ENCODE data around the gene SHD.

SHD gene

DNA sequence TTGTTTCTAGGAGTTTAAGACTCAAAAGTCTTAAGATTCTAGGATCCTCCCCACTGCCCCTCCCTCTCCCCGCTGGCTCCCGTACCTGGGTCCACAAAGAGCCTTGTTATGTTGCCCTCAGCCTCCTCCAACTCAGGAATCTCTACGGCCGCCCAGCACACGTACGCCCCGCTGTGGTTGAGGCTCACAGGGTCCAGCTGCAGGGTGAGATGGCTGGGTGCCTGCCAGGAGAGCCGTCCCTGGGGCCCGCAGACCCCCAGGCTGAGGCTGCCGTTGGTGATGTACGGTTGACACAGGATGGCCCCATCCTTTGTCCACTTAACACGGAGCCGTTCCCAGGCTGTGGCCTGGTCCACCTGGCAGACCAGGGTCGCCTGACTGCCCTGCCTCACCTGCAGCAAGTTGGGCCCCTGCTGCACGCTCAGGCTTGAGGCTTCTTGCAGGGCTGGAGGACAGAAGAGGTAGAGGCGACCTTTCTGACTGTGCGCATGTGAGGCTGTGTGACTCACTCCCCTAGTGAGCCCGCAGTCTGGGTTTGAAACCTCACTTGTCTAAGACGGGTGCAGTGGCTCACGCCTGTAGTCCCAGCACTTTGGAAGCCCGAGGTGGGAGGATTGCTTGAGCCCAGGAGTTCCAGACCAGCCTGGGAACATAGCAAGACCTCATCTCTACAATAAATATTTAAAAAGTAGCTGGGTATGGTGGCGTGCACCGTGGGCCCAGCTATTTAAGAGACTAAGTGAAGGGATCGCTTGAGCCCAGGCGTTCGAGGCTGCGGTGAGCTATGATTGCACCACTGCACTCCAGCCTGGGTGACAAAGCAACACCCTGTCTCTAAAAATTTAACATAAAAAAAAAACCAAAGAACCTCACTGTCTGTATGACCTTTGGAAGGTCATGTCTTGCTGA, 19.1 kb downstream of the SHD start:
- peaks cover 12% of the 10 kb centered on the region for H3K36me3 Mint-ChIP-seq
- CTCF ChIA-PET, result interaction anchor here (0.9 to 1.1 kb wide), 2 partner anchors 30 to 55 kb away, joined by 3 read pairs; no protein-coding TSS in a partner anchor
- no peak overlapping the region for H3K4me3 Mint-ChIP-seq
- no peaks in the 10 kb centered on the region for H3K9me3 Mint-ChIP-seq
- DNase-seq, result no peak
- H3K27ac Mint-ChIP-seq, result peak overlapping the region; percentile 40
- peaks cover 40% of the 10 kb centered on the region for H3K4me1 Mint-ChIP-seq
- H3K27me3 Mint-ChIP-seq, result no peaks in the 10 kb centered on the region

DNA sequence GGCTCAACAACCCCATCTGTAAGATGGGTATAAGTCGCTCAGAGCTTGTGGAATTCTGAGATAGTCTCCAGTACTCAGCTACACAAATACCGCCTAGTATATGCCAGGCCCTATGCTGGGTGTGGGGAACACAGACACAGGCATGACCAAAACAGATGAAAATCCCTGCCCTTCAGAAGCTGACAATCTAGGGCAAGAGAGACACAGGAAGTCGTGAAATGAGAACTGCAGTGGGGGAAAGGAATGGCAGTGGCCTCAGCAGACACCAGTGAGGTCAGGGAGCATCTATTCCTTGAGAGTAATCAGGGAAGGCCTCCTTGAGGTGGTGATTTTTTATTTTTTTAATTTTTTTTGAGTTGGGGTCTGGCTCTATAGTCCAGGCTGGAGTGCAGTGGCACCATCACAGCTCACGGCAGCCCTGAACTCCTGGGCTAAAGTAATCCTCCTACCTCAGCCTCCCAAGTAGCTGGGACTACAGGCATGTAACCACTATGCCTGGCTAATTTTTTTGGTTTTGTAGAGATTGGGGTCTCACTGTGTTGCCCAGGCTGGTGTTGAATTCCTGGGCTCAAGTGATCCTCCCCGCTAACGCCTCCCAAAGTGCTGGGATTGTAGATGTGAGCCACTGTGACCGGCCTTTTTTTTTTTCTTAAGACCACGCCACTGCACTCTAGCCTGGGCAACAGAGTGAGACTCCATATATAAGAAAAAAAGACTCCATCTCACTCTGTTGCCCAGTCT, 19.9 kb downstream of the SHD start:
- CTCF ChIA-PET, result interaction anchor here (0.9 kb wide), 1 partner anchor 54 kb away, joined by 3 read pairs; no protein-coding TSS in a partner anchor
- no peak for DNase-seq
- Mint-ChIP-seq H3K36me3 (peaks cover 12% of the 10 kb centered on the region), H3K9me3 (no peaks in the 10 kb centered on the region), H3K4me3 (peak overlapping the region; percentile 29), H3K27me3 (no peaks in the 10 kb centered on the region), H3K4me1 (peaks cover 47% of the 10 kb centered on the region), H3K27ac (peak overlapping the region; percentile 40)

DNA sequence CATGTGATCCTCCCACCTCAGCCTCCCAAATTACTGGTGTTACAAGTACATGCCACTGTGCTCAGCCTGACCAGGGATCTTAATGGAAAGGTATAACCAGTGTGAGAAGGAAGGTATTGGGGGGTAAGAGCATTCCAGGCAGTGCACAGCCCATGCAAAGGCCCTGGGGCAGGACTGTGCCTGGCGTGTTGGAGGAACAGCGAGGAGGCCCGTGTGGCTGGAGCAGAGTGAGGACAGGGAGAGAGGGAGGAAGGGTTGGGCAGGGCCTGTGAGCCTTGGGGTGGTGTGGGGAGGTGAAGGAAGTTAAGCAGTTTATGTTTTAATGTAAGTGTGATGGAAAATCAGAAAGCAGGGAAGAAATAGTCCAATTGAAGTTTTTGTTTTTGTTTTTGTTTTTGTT, 21.5 kb downstream of the SHD start:
- Mint-ChIP-seq H3K36me3 (peaks cover 6% of the 10 kb centered on the region), H3K27ac (peak overlapping the region; percentile 94), H3K9me3 (no peaks in the 10 kb centered on the region), H3K4me3 (peak overlapping the region; percentile 84), H3K4me1 (peaks cover 55% of the 10 kb centered on the region), H3K27me3 (no peaks in the 10 kb centered on the region)
- no peak for DNase-seq
- CTCF ChIA-PET, result no interaction called here

DNA sequence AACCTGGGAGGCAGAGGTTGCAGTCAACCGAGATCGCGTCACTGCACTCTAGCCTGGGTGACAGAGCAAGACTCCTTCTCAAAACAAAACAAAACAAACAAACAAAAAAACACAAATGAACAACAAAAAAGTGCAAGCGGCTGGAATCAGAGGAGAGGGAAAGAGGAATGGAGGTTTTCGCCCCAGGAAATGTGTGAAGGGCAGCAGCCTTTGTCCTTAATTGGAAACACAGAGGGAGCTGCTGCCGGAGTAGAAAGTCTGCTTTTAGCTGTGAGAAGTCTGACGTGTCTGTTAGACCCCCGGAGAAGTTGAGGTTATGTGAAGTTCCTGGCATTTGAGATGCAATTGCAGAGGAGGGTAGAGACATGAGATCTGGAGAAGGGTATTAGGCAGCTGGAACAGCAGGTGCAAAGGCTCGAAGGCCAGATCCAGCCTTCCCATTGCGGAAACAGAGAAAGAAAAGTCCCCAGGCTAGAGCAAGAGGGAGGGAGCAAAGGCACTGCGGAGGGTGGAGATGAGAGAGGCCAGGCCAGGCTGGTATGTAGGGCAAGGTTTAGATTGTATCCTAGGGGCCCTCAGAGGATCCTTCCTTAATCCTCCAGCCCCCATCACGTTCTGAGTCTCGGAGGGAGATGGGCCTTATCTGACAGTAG, 22.6 kb downstream of the SHD start:
- H3K4me1 Mint-ChIP-seq, result peaks cover 57% of the 10 kb centered on the region
- H3K36me3 Mint-ChIP-seq, result peaks cover 6% of the 10 kb centered on the region
- DNase-seq, result peak; percentile 38
- peak overlapping the region; percentile 84 for H3K4me3 Mint-ChIP-seq
- H3K9me3 Mint-ChIP-seq, result no peaks in the 10 kb centered on the region
- peak overlapping the region; percentile 94 for H3K27ac Mint-ChIP-seq
- CTCF ChIA-PET, result interaction anchor here (0.7 kb wide), 1 partner anchor 20 kb away, joined by 3 read pairs; no protein-coding TSS in a partner anchor
- peaks cover 2% of the 10 kb centered on the region for H3K27me3 Mint-ChIP-seq

DNA sequence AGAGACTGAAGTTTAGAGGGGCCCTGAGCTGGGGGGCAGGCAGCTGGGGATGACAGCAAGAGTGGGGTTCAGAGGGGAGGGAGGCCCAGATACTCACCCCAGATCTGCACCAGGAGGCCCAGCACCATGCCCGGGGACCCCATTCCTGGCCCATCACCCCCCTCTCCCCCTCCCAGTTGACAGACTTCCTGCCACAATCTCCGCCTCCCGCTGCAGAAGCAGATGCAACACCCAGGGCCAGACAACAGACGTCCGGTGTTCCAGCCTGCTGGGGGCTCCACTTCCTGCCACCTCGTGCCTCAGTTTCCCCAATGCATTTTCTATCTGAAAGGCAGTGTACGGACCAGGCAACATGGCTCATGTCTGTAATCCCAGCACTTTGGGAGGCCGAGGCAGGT, 23.2 kb downstream of the SHD start, which contains the start of gene TMIGD2:
TMIGD2 (minus strand) TSS at position 147 of the 398 bp plus-strand sequence; CDS start at position 143, 4 bp downstream.
- Mint-ChIP-seq H3K27ac (peak within 1 kb of the TSS; percentile 94), H3K27me3 (peaks cover 3% of the 10 kb centered on the region), H3K4me1 (peaks cover 57% of the 10 kb centered on the region), H3K9me3 (no peaks in the 10 kb centered on the region), H3K36me3 (peaks cover 6% of the 10 kb centered on the region), H3K4me3 (peak within 1 kb of the TSS; percentile 84)
- DNase-seq, result peak; percentile 63
- CTCF ChIA-PET, result interaction anchor here (0.9 kb wide), 1 partner anchor 35 kb away, joined by 3 read pairs; no protein-coding TSS in a partner anchor

DNA sequence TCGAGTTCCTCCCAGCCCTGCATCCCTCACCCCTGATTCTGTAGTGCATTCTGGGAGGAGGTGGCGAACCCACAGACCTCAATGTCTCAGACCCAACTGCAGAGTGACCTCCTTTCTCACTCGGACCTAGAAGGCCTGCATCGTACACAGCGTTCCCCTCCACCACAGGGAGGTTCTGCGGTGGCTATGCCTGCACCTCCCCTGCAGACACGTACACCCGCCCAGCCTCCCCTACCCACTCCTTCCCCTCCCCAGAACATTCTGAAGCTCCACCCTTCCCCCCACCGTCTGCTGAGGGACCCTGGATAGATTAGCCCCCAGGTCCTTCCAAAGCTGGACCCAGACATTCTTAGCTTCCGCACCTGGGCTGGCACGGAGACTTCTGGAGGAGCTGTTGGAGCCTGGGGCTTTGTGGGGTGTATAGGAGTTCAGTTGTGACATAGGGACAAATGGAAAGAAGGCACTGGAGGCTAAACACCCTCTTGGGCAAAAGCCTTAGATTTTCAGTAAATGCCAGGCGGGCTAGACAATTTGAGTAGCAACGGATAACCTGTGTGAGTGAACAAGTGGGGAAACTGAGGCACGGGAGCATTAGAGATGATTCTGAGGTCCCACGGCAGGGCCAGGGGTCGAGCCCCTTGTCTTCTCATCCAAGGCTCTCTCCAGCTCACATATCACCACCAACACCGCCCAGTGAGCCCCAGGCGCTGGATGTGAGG, 24.9 kb downstream of the SHD start:
- H3K27me3 Mint-ChIP-seq, result peaks cover 3% of the 10 kb centered on the region
- peak overlapping the region; percentile 60 for H3K4me3 Mint-ChIP-seq
- DNase-seq, result no peak
- H3K9me3 Mint-ChIP-seq, result no peaks in the 10 kb centered on the region
- CTCF ChIA-PET, result interaction anchor here (0.7 to 1.3 kb wide), 2 partner anchors 37 to 67 kb away, joined by 3 to 5 read pairs; no protein-coding TSS in a partner anchor
- H3K36me3 Mint-ChIP-seq, result peaks cover 3% of the 10 kb centered on the region
- H3K27ac Mint-ChIP-seq, result peak overlapping the region; percentile 84
- peaks cover 50% of the 10 kb centered on the region for H3K4me1 Mint-ChIP-seq

DNA sequence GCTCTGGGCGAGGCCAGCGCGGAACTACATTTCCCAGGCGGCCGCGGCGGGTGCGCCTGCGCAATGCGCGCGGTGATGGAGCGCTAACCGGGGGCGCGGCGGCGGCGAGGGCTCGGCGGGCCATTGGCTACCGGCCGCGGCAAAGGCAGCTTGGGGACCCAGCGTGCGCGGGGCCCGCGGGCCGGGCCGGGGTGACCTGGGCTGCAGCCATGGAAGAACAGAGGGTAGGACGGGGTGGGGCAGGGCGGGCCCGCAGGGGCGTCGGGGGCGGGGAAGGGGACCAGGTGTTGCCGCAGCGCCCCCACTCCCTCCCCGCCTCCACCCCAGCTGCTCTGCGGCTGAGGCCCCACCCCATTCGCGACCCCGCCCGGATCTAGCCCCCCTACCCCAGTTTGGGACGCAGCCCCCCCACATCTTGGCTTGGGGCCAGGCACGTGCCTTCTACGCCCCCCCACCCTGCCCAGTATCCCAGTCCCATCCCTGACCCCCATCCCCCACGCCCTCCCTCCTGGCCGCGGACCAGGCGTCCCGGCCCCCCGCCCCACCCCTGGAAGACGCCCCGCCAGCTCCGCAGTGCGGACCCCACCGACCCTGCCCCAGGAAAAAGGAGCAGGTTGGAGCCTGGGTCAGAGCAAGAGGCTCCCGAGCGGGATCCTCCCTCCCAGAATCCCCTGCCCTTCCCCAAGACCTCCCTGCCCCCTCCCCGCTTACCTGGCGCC, 25.6 kb downstream of the SHD start, which contains the start of gene FSD1:
FSD1 (plus strand) TSS at position 61 of the 719 bp plus-strand sequence; CDS start at position 210, 149 bp downstream.
- CTCF ChIA-PET, result interaction anchor here (1.3 kb wide), 1 partner anchor 38 kb away, joined by 5 read pairs; no protein-coding TSS in a partner anchor
- H3K27me3 Mint-ChIP-seq, result peaks cover 3% of the 10 kb centered on the region
- H3K9me3 Mint-ChIP-seq, result no peaks in the 10 kb centered on the region
- peak within 1 kb of the TSS; percentile 84 for H3K27ac Mint-ChIP-seq
- H3K4me1 Mint-ChIP-seq, result peaks cover 47% of the 10 kb centered on the region
- peaks cover 3% of the 10 kb centered on the region for H3K36me3 Mint-ChIP-seq
- H3K4me3 Mint-ChIP-seq, result peak within 1 kb of the TSS; percentile 66
- DNase-seq, result peak; percentile 83

DNA sequence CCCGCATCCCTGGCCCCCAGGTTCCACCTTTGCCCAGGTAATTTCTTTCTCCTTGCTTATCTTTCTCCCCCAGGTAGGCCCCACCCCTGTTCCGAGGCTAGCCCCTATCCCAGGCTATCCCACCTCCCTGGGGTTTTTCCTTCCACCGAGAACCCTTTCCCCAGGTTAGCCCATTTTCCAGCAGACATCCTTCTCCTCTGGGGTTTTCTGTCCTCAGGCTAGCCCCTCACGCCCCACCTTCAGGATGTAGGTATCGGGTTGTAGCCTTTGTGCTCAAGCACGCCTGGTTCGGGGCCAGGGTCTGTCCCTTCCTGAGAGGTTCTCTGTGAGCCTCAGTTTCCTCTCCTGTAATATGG, 26.2 kb downstream of the SHD start:
- CTCF ChIA-PET, result no interaction called here
- H3K27me3 Mint-ChIP-seq, result peaks cover 3% of the 10 kb centered on the region
- H3K27ac Mint-ChIP-seq, result no peak overlapping the region
- H3K4me3 Mint-ChIP-seq, result peak overlapping the region; percentile 66
- H3K36me3 Mint-ChIP-seq, result peaks cover 3% of the 10 kb centered on the region
- no peaks in the 10 kb centered on the region for H3K9me3 Mint-ChIP-seq
- H3K4me1 Mint-ChIP-seq, result peaks cover 44% of the 10 kb centered on the region
- DNase-seq, result no peak

DNA sequence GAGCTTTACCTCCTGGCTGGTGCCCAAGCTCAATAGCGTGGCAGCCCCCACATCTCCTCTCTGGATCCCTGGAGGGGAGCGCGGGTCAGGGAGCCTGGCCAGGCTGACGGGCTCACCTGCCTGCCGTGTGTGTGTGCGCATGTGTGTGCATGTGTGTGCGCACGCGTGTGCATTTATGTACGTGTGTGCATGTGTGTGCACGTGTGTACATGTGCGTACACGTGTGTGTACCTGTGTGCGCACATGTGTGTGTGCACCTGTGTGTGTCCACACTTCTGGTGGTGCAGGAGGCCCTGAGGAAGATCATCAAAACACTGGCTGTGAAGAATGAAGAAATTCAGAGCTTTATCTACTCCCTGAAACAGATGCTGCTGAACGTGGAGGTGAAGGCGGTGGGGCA, 26.6 kb downstream of the SHD start:
- H3K36me3 Mint-ChIP-seq, result peaks cover under 1% of the 10 kb centered on the region
- H3K4me3 Mint-ChIP-seq, result peak overlapping the region; percentile 66
- H3K9me3 Mint-ChIP-seq, result no peaks in the 10 kb centered on the region
- H3K4me1 Mint-ChIP-seq, result peaks cover 41% of the 10 kb centered on the region
- H3K27ac Mint-ChIP-seq, result no peak overlapping the region
- no peak for DNase-seq
- CTCF ChIA-PET, result interaction anchor here (1.3 kb wide), 1 partner anchor 19 kb away, joined by 3 read pairs; no protein-coding TSS in a partner anchor
- H3K27me3 Mint-ChIP-seq, result peaks cover 3% of the 10 kb centered on the region

DNA sequence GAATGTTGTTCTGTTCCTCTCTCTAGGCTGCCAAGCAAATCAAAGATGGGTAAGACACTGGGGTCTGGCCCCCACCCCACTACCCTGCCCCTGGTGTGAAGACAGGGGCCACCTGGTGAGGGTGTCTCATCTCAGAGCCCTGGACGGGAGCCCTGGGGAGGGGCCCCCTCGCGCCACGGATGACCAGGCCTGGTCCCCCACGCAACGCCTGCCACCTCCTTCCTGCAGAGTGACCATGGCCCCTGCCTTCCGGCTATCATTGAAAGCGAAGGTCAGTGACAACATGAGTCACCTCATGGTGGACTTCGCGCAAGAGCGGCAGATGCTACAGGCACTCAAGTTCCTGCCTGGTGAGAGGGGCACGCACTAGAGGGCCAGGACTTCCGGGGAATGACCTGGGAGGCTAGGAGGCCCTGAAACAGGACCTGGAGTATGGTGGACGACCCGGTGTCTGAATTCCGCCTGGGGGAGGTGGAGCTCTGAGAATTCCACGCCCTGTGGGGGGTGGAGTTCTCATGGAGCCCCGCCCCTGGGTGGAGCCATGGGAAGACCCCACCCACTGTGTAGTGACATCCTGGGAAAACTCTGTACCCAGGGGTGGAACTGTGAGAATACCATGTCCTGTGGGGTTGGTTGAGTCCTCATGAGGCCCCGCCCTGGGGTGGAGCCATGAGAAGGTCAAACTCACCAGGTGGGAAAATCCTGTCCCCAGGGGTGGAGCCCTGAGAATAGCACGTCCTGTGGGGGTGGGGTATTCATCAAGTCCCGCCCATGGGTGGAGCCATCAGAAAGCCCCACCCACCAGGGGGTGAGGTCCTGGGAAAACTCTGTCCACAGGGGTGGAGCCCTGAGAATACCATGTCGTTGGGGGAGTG, 31.4 kb downstream of the SHD start:
- Mint-ChIP-seq H3K9me3 (no peaks in the 10 kb centered on the region), H3K27me3 (peaks cover 3% of the 10 kb centered on the region), H3K27ac (no peak overlapping the region), H3K36me3 (peaks cover 2% of the 10 kb centered on the region), H3K4me3 (no peak overlapping the region), H3K4me1 (peaks cover 4% of the 10 kb centered on the region)
- CTCF ChIA-PET, result no interaction called here
- DNase-seq, result no peak

DNA sequence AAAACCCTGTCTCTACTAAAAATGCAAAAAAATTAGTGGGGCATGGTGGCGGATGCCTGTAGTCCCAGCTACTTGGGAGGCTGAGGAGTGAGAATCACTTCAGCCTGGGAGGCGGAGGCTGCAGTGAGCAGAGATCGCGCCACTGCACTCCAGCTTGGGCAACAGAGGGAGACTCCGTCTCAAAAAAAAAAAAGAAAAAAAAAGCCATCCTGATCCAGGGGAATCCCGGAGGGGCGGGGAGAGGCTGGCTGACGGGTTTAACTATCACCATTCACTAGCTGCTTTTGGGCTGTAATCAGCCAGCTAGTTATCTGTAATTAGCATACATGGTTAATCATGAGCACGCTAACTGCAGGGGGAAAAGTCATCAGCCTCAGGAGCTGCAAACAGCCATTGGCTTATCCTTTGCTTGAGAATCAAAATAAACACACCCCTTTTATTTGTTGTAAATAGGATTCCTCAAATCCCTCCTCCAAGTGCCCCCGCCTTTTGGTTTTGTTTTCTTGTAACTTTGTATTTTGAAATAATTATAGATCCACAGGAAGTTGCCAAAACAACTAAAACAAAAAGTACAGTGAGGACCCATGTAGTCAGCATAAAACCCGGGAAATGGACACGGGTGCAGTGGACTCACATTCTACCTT, 34.9 kb downstream of the SHD start:
- Mint-ChIP-seq H3K36me3 (peaks cover 10% of the 10 kb centered on the region), H3K4me3 (no peak overlapping the region), H3K4me1 (no peaks in the 10 kb centered on the region), H3K9me3 (peaks cover 5% of the 10 kb centered on the region), H3K27ac (no peak overlapping the region), H3K27me3 (no peaks in the 10 kb centered on the region)
- DNase-seq, result no peak
- CTCF ChIA-PET, result no interaction called here

DNA sequence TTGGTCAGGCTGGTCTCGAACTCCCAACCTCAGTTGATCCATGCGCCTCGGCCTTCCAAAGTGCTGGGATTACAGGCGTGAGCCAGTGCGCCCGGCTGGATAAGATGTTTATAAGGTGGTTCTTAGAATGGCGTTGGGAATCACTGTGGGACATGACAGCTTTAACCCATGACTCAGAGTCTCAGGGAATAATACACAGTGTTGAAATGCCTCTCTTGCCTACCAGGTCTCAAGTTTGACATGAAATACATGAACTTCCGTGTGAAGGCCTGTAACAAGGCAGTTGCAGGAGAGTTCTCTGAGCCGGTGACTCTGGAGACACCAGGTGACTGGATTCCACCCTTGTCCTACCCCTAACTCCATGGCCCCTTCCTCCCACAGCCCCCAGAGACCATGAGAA, 37.9 kb downstream of the SHD start:
- CTCF ChIA-PET, result no interaction called here
- Mint-ChIP-seq H3K9me3 (peaks cover 26% of the 10 kb centered on the region), H3K27ac (no peak overlapping the region), H3K4me1 (no peaks in the 10 kb centered on the region), H3K27me3 (no peaks in the 10 kb centered on the region), H3K4me3 (no peak overlapping the region), H3K36me3 (peaks cover 13% of the 10 kb centered on the region)
- no peak for DNase-seq

Measured in activated naive CD4-positive, alpha-beta T cell treated with anti-CD3 and anti-CD28 coated beads, Interleukin-2, amount 10 ng/mL, durations not matched to agents 7 days and 5 days (primary cell).